ENCODE data around the gene LGALS4.
"Not testable (repeated sequence)": the region's sequence is repeated elsewhere in the genome, so short reads cannot be mapped to it uniquely, and the experiment has no call there.

The LGALS4 gene

GRCh38 chr19:38788478-38789243 lies 24.1 kb downstream of the LGALS4 start, which contains the start of gene LGALS7B:
Gene LGALS7B (plus strand): TSS chr19:38789200. CDS start chr19:38789227, 27 bp downstream.
- H3K9me2 ChIP-seq (replicated peaks; ENCODE audit: control insufficient read depth, low read length), result no peaks in the 10 kb centered on the region
- TF ChIP-seq EZH2phosphoT487 (IDR thresholded peaks at IDR 0.05; ENCODE audit: borderline replicate concordance, low read length), result no peak
- TF ChIP-seq CTCF (IDR thresholded peaks at IDR 0.05; ENCODE audit: low read depth, low read length, poor library complexity, severe bottlenecking), result no peak
- no peak within 1 kb of the TSS for H3K4me2 ChIP-seq (ENCODE audit: low read length)
- H4K20me1 ChIP-seq (ENCODE audit: control insufficient read depth, insufficient read depth, low read depth, low read length), result no peaks in the 10 kb centered on the region
- peaks cover 9% of the 10 kb centered on the region for H3K4me1 ChIP-seq (ENCODE audit: control insufficient read depth, low read length)
- no peaks in the 10 kb centered on the region for H3K9me3 ChIP-seq (ENCODE audit: control insufficient read depth, insufficient read depth, low read length)
- H3F3A ChIP-seq (ENCODE audit: control insufficient read depth, insufficient read depth), result no peaks in the 10 kb centered on the region
- H3K79me2 ChIP-seq (ENCODE audit: control insufficient read depth, low read length), result no peaks in the 10 kb centered on the region
- H3K36me3 ChIP-seq (ENCODE audit: control insufficient read depth, low read length), result no peaks in the 10 kb centered on the region
- peaks cover 4% of the 10 kb centered on the region for H3K27me3 ChIP-seq (ENCODE audit: control insufficient read depth, low read length)
- no peak within 1 kb of the TSS for H3K27ac ChIP-seq (ENCODE audit: low read depth, low read length)
- no peak within 1 kb of the TSS for H3K4me3 ChIP-seq (ENCODE audit: low read length)

GRCh38 chr19:38786572-38787265 lies 26.0 kb downstream of the LGALS4 start:
- no peaks in the 10 kb centered on the region for H3F3A ChIP-seq (ENCODE audit: control insufficient read depth, insufficient read depth)
- no peak overlapping the region for H3K4me3 ChIP-seq (ENCODE audit: low read length)
- TF ChIP-seq CTCF (IDR thresholded peaks at IDR 0.05; ENCODE audit: low read depth, low read length, poor library complexity, severe bottlenecking), result no peak
- no peak for TF ChIP-seq EZH2phosphoT487 (IDR thresholded peaks at IDR 0.05; ENCODE audit: borderline replicate concordance, low read length)
- H3K4me2 ChIP-seq (ENCODE audit: low read length), result no peak overlapping the region
- no peaks in the 10 kb centered on the region for H3K9me2 ChIP-seq (replicated peaks; ENCODE audit: control insufficient read depth, low read length)
- H3K79me2 ChIP-seq (ENCODE audit: control insufficient read depth, low read length), result no peaks in the 10 kb centered on the region
- no peaks in the 10 kb centered on the region for H3K27me3 ChIP-seq (ENCODE audit: control insufficient read depth, low read length)
- no peaks in the 10 kb centered on the region for H3K4me1 ChIP-seq (ENCODE audit: control insufficient read depth, low read length)
- no peak overlapping the region for H3K27ac ChIP-seq (ENCODE audit: low read depth, low read length)
- H3K9me3 ChIP-seq (ENCODE audit: control insufficient read depth, insufficient read depth, low read length), result no peaks in the 10 kb centered on the region
- H3K36me3 ChIP-seq (ENCODE audit: control insufficient read depth, low read length), result no peaks in the 10 kb centered on the region
- H4K20me1 ChIP-seq (ENCODE audit: control insufficient read depth, insufficient read depth, low read depth, low read length), result no peaks in the 10 kb centered on the region

- not testable (repeated sequence) for H3K4me1 ChIP-seq (ENCODE audit: control insufficient read depth, low read length); H3K27me3 ChIP-seq (ENCODE audit: control insufficient read depth, low read length); H3K9me2 ChIP-seq (replicated peaks; ENCODE audit: control insufficient read depth, low read length); H3K4me3 ChIP-seq (ENCODE audit: low read length); H3F3A ChIP-seq (ENCODE audit: control insufficient read depth, insufficient read depth); H3K9me3 ChIP-seq (ENCODE audit: control insufficient read depth, insufficient read depth, low read length); H3K27ac ChIP-seq (ENCODE audit: low read depth, low read length); H4K20me1 ChIP-seq (ENCODE audit: control insufficient read depth, insufficient read depth, low read depth, low read length); H3K79me2 ChIP-seq (ENCODE audit: control insufficient read depth, low read length); H3K36me3 ChIP-seq (ENCODE audit: control insufficient read depth, low read length); H3K4me2 ChIP-seq (ENCODE audit: low read length)
Observed at GRCh38 chr19:38786061-38786460, 26.7 kb downstream of the LGALS4 start.

- Histone ChIP-seq H3K79me2 (ENCODE audit: control insufficient read depth, low read length) (no peaks in the 10 kb centered on the region), H3K36me3 (ENCODE audit: control insufficient read depth, low read length) (no peaks in the 10 kb centered on the region), H3K4me3 (ENCODE audit: low read length) (no peak overlapping the region), H3K9me3 (ENCODE audit: control insufficient read depth, insufficient read depth, low read length) (no peaks in the 10 kb centered on the region), H3K4me2 (ENCODE audit: low read length) (no peak overlapping the region), H3K27me3 (ENCODE audit: control insufficient read depth, low read length) (peaks cover 4% of the 10 kb centered on the region; the same call in 1 of the 2 replicates), H3K27ac (ENCODE audit: low read depth, low read length) (no peak overlapping the region), H3K4me1 (ENCODE audit: control insufficient read depth, low read length) (no peaks in the 10 kb centered on the region), H4K20me1 (ENCODE audit: control insufficient read depth, insufficient read depth, low read depth, low read length) (no peaks in the 10 kb centered on the region), H3F3A (ENCODE audit: control insufficient read depth, insufficient read depth) (no peaks in the 10 kb centered on the region), H3K9me2 (replicated peaks; ENCODE audit: control insufficient read depth, low read length) (no peaks in the 10 kb centered on the region)
- TF ChIP-seq EZH2phosphoT487 (IDR thresholded peaks at IDR 0.05; ENCODE audit: borderline replicate concordance, low read length), result no peak
Observed at GRCh38 chr19:38785187-38785699, 27.5 kb downstream of the LGALS4 start.

Data from DOHH2 (cell line).